ENCODE data around the gene NAT9.
A peak's percentile ranks its signal among the peaks of the same experiment; 100 is the strongest.

Gene NAT9

DNA sequence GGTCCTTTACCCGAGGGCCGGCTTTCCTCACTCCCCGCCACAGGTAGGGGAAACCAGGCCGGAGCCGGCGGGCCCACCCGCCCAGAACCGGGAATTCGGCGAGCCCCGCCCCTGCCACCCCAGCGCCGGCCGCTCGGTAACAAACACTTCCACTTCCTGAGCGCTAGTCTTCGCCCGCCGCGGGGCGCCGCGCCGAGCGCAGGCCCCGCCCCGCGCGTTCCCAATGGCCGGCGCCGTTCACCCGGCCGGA lies 27.9 kb downstream of the NAT9 start:
- TF ChIP-seq, protein P1, sequence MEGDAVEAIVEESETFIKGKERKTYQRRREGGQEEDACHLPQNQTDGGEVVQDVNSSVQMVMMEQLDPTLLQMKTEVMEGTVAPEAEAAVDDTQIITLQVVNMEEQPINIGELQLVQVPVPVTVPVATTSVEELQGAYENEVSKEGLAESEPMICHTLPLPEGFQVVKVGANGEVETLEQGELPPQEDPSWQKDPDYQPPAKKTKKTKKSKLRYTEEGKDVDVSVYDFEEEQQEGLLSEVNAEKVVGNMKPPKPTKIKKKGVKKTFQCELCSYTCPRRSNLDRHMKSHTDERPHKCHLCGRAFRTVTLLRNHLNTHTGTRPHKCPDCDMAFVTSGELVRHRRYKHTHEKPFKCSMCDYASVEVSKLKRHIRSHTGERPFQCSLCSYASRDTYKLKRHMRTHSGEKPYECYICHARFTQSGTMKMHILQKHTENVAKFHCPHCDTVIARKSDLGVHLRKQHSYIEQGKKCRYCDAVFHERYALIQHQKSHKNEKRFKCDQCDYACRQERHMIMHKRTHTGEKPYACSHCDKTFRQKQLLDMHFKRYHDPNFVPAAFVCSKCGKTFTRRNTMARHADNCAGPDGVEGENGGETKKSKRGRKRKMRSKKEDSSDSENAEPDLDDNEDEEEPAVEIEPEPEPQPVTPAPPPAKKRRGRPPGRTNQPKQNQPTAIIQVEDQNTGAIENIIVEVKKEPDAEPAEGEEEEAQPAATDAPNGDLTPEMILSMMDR (IDR thresholded peaks at IDR 0.05; ENCODE audit: control insufficient read depth, extremely low read depth, insufficient read depth): no peak
- no peak for DNase-seq (ENCODE audit: low read depth)
- peak overlapping the region; percentile 98 for H3K4me3 ChIP-seq (ENCODE audit: low read depth, low read length)

DNA sequence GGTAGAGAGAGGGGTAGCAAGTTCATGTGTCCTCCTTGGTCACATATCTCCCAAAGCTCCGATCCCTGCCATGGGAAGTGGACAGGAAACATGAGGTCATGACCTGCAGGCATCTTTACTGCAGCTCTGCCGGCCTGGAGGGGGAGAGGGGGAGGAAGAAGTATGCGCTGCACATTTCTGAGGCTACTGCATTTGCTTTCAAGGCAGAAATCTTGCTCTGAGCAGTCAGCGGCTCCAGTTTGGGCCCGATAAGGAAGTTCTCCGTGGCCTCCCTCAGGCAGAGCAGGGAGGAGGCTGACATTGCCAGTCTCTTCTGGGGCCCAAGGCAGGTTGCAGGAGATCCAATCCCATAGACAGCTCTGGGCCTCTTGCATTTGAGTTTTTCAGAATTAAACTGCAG lies 29.2 kb downstream of the NAT9 start:
- H3K4me3 ChIP-seq (ENCODE audit: low read depth, low read length): no peak overlapping the region
- DNase-seq (ENCODE audit: low read depth): no peak
- TF ChIP-seq, protein P1 (IDR thresholded peaks at IDR 0.05; ENCODE audit: control insufficient read depth, extremely low read depth, insufficient read depth): no peak

DNA sequence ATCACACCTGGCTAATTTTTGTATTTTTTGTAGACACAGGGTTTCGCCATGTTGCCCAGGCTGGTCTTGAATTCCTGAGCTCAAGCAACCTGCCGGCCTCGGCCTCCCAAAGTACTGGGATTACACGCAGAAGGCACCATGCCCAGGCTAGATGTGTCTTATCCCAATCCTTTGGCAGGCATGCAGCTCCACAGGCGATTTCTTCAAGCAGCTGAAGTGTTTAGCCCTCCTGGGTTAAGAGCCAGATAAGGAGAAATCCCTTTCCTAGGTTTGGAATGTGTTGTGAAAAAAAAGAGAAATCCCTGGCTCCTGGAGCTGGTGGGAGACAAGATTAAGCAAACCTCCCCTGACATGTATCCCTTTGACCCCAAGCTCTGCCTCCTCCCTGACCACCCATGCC lies 29.8 kb downstream of the NAT9 start:
- no peak overlapping the region for H3K4me3 ChIP-seq (ENCODE audit: low read depth, low read length)

DNA sequence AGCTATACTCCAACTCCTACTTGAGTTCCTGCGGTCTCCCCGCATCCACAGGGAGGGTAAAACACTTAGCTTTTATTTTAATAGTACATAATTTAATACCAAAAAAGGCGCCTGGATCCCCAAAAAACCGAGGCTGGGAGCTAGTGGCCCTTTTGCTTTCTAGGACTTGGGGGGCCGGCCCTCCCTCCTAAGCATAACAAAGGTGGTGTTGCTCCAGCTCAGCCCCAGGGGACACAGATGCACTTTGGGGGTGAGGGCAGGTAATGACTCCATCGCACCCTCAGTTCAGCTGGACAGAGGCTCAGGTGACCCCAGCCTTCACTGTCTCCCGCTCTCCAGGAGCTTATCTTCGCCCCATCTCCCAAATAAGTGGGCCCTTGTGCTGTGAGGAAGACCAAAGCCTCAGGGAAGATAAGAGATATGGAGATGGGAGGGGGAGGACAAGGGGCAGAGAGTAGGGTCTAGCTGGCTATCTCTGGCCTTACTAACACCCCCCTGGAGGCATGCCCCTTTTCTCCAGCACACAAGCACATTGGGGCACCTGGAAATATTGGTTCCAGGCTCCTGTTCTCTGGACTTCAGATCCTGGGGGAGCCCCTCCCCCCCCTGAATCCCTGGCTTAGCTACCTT lies 30.5 kb downstream of the NAT9 start:
- H3K4me3 ChIP-seq (ENCODE audit: low read depth, low read length): no peak overlapping the region
- TF ChIP-seq, protein P1 (IDR thresholded peaks at IDR 0.05; ENCODE audit: control insufficient read depth, extremely low read depth, insufficient read depth): no peak
- DNase-seq (ENCODE audit: low read depth): no peak

More for the DNA sequence above, 29.8 kb downstream of the NAT9 start:
- TF ChIP-seq, protein P1 (IDR thresholded peaks at IDR 0.05; ENCODE audit: control insufficient read depth, extremely low read depth, insufficient read depth): no peak
- no peak for DNase-seq (ENCODE audit: low read depth)

DNA sequence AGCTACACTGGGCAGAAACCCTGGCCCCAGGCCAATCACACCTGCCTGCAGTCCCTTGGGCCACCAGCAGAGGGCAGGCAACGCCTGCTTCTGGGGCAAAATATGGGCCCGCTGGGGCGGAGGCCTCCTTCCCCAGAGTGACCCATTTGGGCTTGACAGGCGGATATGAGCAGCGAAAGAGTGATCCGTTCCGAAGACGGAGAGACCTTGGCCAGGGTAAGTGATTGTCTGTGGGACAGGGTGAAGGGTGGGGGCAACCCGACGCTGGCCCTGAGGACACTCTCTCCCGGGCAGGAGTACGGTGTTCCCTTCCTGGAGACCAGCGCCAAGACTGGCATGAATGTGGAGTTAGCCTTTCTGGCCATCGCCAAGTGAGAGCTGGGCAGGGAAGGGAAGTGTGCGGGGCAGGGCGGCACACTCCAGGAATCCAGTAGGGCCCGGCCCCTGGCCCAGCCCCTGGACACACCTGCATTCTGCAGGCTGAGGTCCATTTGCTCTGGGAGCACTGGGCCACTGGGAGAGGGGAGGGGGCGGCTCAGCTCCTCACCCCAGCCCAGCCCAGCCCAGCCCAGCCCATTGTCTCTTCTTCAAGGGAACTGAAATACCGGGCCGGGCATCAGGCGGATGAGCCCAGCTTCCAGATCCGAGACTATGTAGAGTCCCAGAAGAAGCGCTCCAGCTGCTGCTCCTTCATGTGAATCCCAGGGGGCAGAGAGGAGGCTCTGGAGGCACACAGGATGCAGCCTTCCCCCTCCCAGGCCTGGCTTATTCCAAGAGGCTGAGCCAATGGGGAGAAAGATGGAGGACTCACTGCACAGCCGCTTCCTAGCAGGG lies 31.2 kb downstream of the NAT9 start:
- DNase-seq (ENCODE audit: low read depth): no peak
- TF ChIP-seq, protein P1 (IDR thresholded peaks at IDR 0.05; ENCODE audit: control insufficient read depth, extremely low read depth, insufficient read depth): peak; percentile 97
- peak overlapping the region; percentile 41 for H3K4me3 ChIP-seq (ENCODE audit: low read depth, low read length)

DNA sequence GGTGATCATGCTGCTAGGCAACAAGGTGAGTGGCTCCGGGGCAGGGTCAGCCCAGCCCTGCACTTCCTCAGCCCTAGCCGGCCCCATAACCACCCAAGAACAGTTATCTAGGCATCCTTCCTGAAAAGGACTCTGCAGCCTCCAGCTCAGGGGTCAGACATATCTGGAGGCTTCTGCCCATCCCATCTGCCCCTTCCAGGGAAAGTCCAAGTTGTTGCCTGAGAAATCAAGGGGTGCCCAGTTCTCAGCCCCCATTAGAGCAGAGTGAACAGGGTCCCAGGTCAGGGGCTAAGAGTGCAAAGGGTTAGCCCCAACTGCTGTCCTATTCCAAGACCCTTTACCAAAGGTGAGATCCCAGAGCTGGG lies 31.8 kb downstream of the NAT9 start:
- TF ChIP-seq, protein P1 (IDR thresholded peaks at IDR 0.05; ENCODE audit: control insufficient read depth, extremely low read depth, insufficient read depth): no peak
- no peak for DNase-seq (ENCODE audit: low read depth)
- H3K4me3 ChIP-seq (ENCODE audit: low read depth, low read length): no peak overlapping the region

DNA sequence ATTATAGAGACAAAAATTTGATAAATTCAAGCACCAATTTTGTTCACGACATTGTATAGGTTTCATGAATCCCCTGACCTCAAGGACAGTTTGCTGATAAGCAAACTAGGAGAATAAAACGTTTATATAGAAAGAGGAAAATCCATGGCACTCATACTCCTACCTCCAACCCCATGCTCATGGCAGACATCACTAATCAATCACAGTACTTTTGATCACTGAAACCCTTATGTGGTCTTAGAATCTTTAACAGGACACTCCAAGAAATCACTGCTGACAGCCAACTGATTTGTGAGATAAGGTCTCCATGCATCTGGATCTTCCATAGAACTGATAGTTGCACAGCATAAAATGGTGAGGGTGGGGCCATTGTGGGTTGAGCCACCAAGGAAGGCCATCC lies 32.4 kb downstream of the NAT9 start:
- TF ChIP-seq, protein P1 (IDR thresholded peaks at IDR 0.05; ENCODE audit: control insufficient read depth, extremely low read depth, insufficient read depth): no peak
- no peak for DNase-seq (ENCODE audit: low read depth)
- no peak overlapping the region for H3K4me3 ChIP-seq (ENCODE audit: low read depth, low read length)

Measured in LNCaP clone FGC (cell line).